Naive thymus-derived CD8-positive, alpha-beta T cell (primary cell): Measurements from ENCODE around the gene CPLX3. TPM values are rescaled to one million over a fixed set of nuclear protein-coding genes. Genes with fewer than 3 reads are reported as not detected.

Experiments
- ATAC-seq, 2 donors: fragments of 150-1000 bp; cut with Tn5 transposase in 1 of 2; sonication (Bioruptor Pico), chemical (Tn5 transposase) in 1 of 2; 1 replicate in 1 of 2; 2 replicates in 1 of 2; pipeline ENCODE4 v1.10.0; 2021; ENCODE audit warnings: mild to moderate bottlenecking in 2 of 2, moderate library complexity in 2 of 2
- POLR2A ChIA-PET: fragments of 350-600 bp; sonication (Branson Sonifier 250); formaldehyde crosslinking; loops from one replicate; lab custom pipeline; 2021; ENCODE audit warnings: antibody characterized with exemption; lab: Charles Lee
- DNase-seq, 10 donors: peaks; one replicate each; pipeline versions ENCODE4 v3.0.0 to v3.0.0-alpha.2; 2020 to 2022
- H3K27ac Mint-ChIP-seq, 10 donors: one replicate each; pipeline ENCODE4 v1.8.0; 2020 to 2022; ENCODE audit warnings: mild to moderate bottlenecking in 10 of 10, mixed read lengths in 10 of 10, moderate library complexity in 4 of 10, inconsistent platforms in 1 of 10
- H3K27me3 Mint-ChIP-seq, 5 donors: one replicate each; pipeline ENCODE4 v1.8.0; 2021 to 2022; ENCODE audit warnings: mixed read lengths in 5 of 5
- H3K36me3 Mint-ChIP-seq, 3 donors: one replicate each; pipeline ENCODE4 v1.8.0; 2020 to 2022; ENCODE audit warnings: mixed read lengths in 3 of 3, mild to moderate bottlenecking in 2 of 3, inconsistent platforms in 1 of 3
- H3K4me1 Mint-ChIP-seq, 4 donors: one replicate each; pipeline ENCODE4 v1.8.0; 2021 to 2022; ENCODE audit warnings: mixed read lengths in 4 of 4
- H3K4me3 Mint-ChIP-seq, 10 donors: one replicate each; pipeline ENCODE4 v1.8.0; 2020 to 2022; ENCODE audit warnings: mild to moderate bottlenecking in 10 of 10, mixed read lengths in 10 of 10, moderate library complexity in 6 of 10, inconsistent platforms in 1 of 10
- H3K9me3 Mint-ChIP-seq, 9 donors: one replicate each; pipeline ENCODE4 v1.8.0; 2020 to 2022; ENCODE audit warnings: mixed read lengths in 9 of 9, mild to moderate bottlenecking in 3 of 9, inconsistent platforms in 1 of 9, moderate library complexity in 1 of 9
- microRNA-seq: library from miRNA; unstranded; fragments of <30 nt; microRNA quantifications from one replicate; pipeline ENCODE4 v1.2.0, GENCODE V29; 2022; ENCODE audit warnings: borderline microRNAs expressed
- polyA plus RNA-seq, 3 donors: library from polyadenylated mRNA; unstranded; fragments of 300-500 nt; fragmentation: Illumina TruSeq; gene quantifications; one replicate each; pipeline ENCODE4 v1.2.3, GENCODE V29; 2021
- total RNA-seq, 8 experiments: library from RNA in 2 of 8; stranded (reverse) in 2 of 8; gene quantifications; one replicate each; pipeline ENCODE4 v1.2.3 and lab custom pipeline; 2021 to 2026

The CPLX3 gene
- total and polyA plus RNA-seq, 5 experiments from 2014 or later: 0.39 to 0.44 TPM; not detected in 3

DNA sequence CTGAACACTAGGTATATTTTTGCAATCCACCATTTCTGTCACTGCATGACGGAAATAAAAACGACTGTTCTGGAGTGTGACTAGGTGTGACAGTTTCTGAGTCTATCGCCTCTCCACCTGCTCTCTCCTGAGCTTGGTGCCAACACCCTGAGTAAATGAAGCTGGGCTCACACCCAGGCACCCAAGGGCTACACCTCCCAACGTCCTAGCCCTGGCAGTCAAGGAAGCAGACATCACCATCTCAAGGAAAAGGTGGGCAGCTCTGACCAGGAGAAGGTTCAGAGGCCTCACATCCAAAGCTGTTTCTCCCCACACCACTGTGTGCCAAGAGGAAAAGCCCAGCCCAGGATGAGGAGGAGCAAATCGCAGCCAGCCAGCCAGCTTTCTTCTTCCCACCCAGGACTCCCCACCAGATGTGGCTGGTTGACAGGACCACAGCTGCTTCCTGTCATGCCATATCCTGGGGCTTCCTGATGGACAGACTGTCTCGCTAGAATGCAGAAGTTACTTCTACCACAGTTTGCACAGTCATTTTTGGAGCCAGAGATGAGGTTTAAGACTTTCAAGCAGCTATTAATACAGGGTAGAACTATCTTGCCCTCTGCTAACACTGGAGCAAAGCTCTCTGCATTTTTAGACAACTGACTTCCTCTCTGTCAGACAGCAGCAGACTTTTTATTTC is 43.4 kb downstream of the CPLX3 start:
- peak overlapping the region; percentile 38 to 93 (median 84) for H3K27ac Mint-ChIP-seq
- no peaks in the 10 kb centered on the region for H3K27me3 Mint-ChIP-seq
- ATAC-seq (no peak), DNase-seq (no peak)
- POLR2A ChIA-PET: interaction anchor here (0.8 to 7.3 kb wide), 10 partner anchors 10 to 68 kb away, joined by 3 to 68 read pairs (median 6); partner anchors contain the start of genes COX5A, FAM219B, MPI and ULK3
- peaks cover 34 to 89% (median 77%) of the 10 kb centered on the region in 4 donors for H3K4me1 Mint-ChIP-seq
- no peaks in the 10 kb centered on the region for H3K9me3 Mint-ChIP-seq
- peaks cover 0 to 33% (median 5%) of the 10 kb centered on the region in 3 donors for H3K36me3 Mint-ChIP-seq
- H3K4me3 Mint-ChIP-seq: peak overlapping the region; percentile 16 to 100 (median 96)

GRCh38 chr15:74870436-74871215 is 44.2 kb downstream of the CPLX3 start:
- peaks cover 30 to 82% (median 72%) of the 10 kb centered on the region in 4 donors for H3K4me1 Mint-ChIP-seq
- H3K4me3 Mint-ChIP-seq: peak overlapping the region; percentile 49 to 100 (median 96)
- ATAC-seq (no peak), DNase-seq (no peak)
- no peaks in the 10 kb centered on the region for H3K9me3 Mint-ChIP-seq
- H3K27me3 Mint-ChIP-seq: no peaks in the 10 kb centered on the region
- H3K27ac Mint-ChIP-seq: peak overlapping the region; percentile 62 to 93 (median 86)
- POLR2A ChIA-PET: interaction anchor here (0.7 to 7.3 kb wide), 12 partner anchors 9 to 67 kb away, joined by 3 to 68 read pairs (median 6); partner anchors contain the start of genes COX5A, FAM219B, MPI and ULK3
- peaks cover 0 to 30% (median 5%) of the 10 kb centered on the region in 3 donors for H3K36me3 Mint-ChIP-seq

- Mint-ChIP-seq H3K36me3 (peaks cover 0 to 20% (median 0%) of the 10 kb centered on the region in 3 donors), H3K27me3 (no peaks in the 10 kb centered on the region), H3K27ac (peak overlapping the region; percentile 90 to 99 (median 94)), H3K4me3 (peak overlapping the region; percentile 94 to 100 (median 98)), H3K9me3 (no peaks in the 10 kb centered on the region), H3K4me1 (peaks cover 21 to 61% (median 51%) of the 10 kb centered on the region in 4 donors)
- ATAC-seq (no peak), DNase-seq (no peak)
- POLR2A ChIA-PET: interaction anchor here (1.0 to 7.3 kb wide), 4 partner anchors 15 to 96 kb away, joined by 4 to 68 read pairs (median 9); partner anchors contain the start of gene ULK3
Observed at GRCh38 chr15:74872702-74873035, 46.2 kb downstream of the CPLX3 start.

DNA sequence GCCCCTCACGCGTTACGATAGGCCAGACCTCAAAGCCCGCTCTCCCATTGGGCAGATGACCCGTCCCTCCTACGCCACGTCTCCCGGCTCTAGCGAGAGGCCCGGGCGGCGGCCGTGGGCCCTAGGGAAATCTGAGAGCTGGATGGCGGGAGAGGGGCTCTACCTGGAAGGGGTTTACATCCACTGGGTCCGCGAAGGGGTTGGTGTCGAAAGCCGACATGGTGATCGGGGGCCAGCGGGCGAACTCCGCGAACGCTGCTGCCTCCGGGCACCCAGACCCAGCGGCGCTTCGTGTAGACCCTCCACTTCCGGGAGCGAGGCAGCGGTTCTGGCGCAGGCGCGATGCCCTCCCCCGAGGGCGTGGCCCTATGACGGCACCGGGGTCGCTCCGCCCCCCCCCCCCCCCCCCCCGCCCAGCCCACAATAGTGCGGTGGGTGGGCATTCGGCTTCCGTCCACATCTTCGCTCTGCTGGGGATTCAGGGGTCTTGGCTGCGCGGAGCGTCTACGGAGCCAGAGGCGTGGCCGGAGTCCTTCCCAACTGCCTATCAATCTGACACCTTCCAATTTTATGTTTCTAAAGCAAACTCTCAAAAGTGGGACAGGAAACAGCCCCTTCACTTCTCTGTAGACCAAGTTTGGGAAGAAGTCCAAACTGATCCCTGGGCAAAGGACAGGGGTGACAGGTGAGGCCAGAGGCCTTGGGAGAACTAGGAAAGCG is 46.8 kb downstream of the CPLX3 start, which contains the start of gene SCAMP2:
Gene SCAMP2 (minus strand): TSS at position 330 of the 720 bp plus-strand sequence. CDS start 110 bp downstream, at position 220.
- H3K4me1 Mint-ChIP-seq: peaks cover 15 to 56% (median 46%) of the 10 kb centered on the region in 4 donors
- H3K27me3 Mint-ChIP-seq: no peaks in the 10 kb centered on the region
- H3K36me3 Mint-ChIP-seq: peaks cover 0 to 15% (median 0%) of the 10 kb centered on the region in 3 donors
- H3K27ac Mint-ChIP-seq: peak within 1 kb of the TSS; percentile 90 to 99 (median 96)
- H3K4me3 Mint-ChIP-seq: peak within 1 kb of the TSS; percentile 94 to 100 (median 98)
- peak; percentile 96 for ATAC-seq
- H3K9me3 Mint-ChIP-seq: no peaks in the 10 kb centered on the region
- POLR2A ChIA-PET: interaction anchor here (0.8 to 7.3 kb wide), 10 partner anchors 15 to 96 kb away, joined by 3 to 68 read pairs (median 4); partner anchors contain the start of genes FAM219B and ULK3
- DNase-seq: peak; percentile 82 to 98 (median 91)

GRCh38 chr15:74873756-74874424 is 47.5 kb downstream of the CPLX3 start:
- POLR2A ChIA-PET: interaction anchor here (0.7 to 7.3 kb wide), 9 partner anchors 16 to 285 kb away, joined by 3 to 68 read pairs (median 4); partner anchors contain the start of genes FAM219B and ULK3
- Mint-ChIP-seq H3K4me1 (peaks cover 15 to 49% (median 39%) of the 10 kb centered on the region in 4 donors), H3K27me3 (no peaks in the 10 kb centered on the region), H3K9me3 (no peaks in the 10 kb centered on the region), H3K36me3 (peaks cover 0 to 12% (median 0%) of the 10 kb centered on the region in 3 donors), H3K4me3 (peak overlapping the region; percentile 94 to 100 (median 98)), H3K27ac (peak overlapping the region; percentile 83 to 99 (median 96))
- peak; percentile 3 to 10 for ATAC-seq
- peak in 1 of 10 donors; percentile 12 for DNase-seq

GRCh38 chr15:74878273-74878672 is 51.8 kb downstream of the CPLX3 start:
- Mint-ChIP-seq H3K27ac (no peak overlapping the region), H3K27me3 (peaks cover 0 to 4% (median 0%) of the 10 kb centered on the region in 5 donors), H3K4me3 (no peak overlapping the region), H3K4me1 (peaks cover 0 to 9% (median 4%) of the 10 kb centered on the region in 4 donors), H3K36me3 (no peaks in the 10 kb centered on the region), H3K9me3 (no peaks in the 10 kb centered on the region)
- ATAC-seq (no peak), DNase-seq (no peak)
- POLR2A ChIA-PET: interaction anchor here (0.7 to 0.8 kb wide), 2 partner anchors 14 to 18 kb away, joined by 3 to 5 read pairs; no protein-coding TSS in a partner anchor

Small RNA genes within 50 kb of the gene (microRNA-seq; reads per million reads assigned to microRNA genes)
- gene MIR4513: not detected
- 3.8 reads per million, percentile 7 among the genes with 10 or more reads in this experiment for gene MIR6882

Other genes starting within 250 kb of the CPLX3 start
- gene CLK3, start 210.8 kb upstream of the CPLX3 start, total RNA-seq: 100 to 1,000 TPM; 223 to 227 TPM
- 10 to 100 TPM; 49.0 to 92.8 (median 55.1) TPM for gene CLK3, start 210.8 kb upstream of the CPLX3 start, polyA plus RNA-seq
- gene EDC3, start 130.6 kb upstream of the CPLX3 start, total RNA-seq: 10 to 100 TPM; 38.6 to 41.2 TPM
- gene EDC3, start 130.6 kb upstream of the CPLX3 start, polyA plus RNA-seq: 10 to 100 TPM; 29.3 to 35.2 (median 33.9) TPM
- gene CYP1A1, start 101.1 kb upstream of the CPLX3 start, total RNA-seq: under 1 TPM; 0.18 to 0.27 TPM
- not detected for gene CYP1A1, start 101.1 kb upstream of the CPLX3 start, polyA plus RNA-seq
- not detected for gene CYP1A2, start 77.8 kb upstream of the CPLX3 start, total RNA-seq
- gene CYP1A2, start 77.8 kb upstream of the CPLX3 start, polyA plus RNA-seq: not detected
- 100 to 1,000 TPM; 220 TPM for gene CSK, start 44.5 kb upstream of the CPLX3 start, total RNA-seq
- gene CSK, start 44.5 kb upstream of the CPLX3 start, polyA plus RNA-seq: 100 to 1,000 TPM in 1 of 3 donors, 10 to 100 TPM in 2; 70.8 to 124 (median 79.8) TPM
- under 1 TPM; 0.57 to 0.80 TPM for gene LMAN1L, start 13.8 kb upstream of the CPLX3 start, total RNA-seq
- not detected for gene LMAN1L, start 13.8 kb upstream of the CPLX3 start, polyA plus RNA-seq
- gene ULK3, start 16.5 kb downstream of the CPLX3 start, total RNA-seq: 10 to 100 TPM; 82.8 to 83.6 TPM
- gene ULK3, start 16.5 kb downstream of the CPLX3 start, polyA plus RNA-seq: 10 to 100 TPM; 16.3 to 32.2 (median 16.6) TPM
- 100 to 1,000 TPM; 113 to 117 TPM for gene SCAMP2, start 46.7 kb downstream of the CPLX3 start, total RNA-seq
- gene SCAMP2, start 46.7 kb downstream of the CPLX3 start, polyA plus RNA-seq: 100 to 1,000 TPM; 109 to 121 (median 119) TPM
- 10 to 100 TPM; 74.3 to 77.4 TPM for gene MPI, start 63.4 kb downstream of the CPLX3 start, total RNA-seq
- 10 to 100 TPM; 80.5 to 85.6 (median 85.3) TPM for gene MPI, start 63.4 kb downstream of the CPLX3 start, polyA plus RNA-seq
- 10 to 100 TPM; 80.2 to 91.5 TPM for gene FAM219B, start 80.2 kb downstream of the CPLX3 start, total RNA-seq
- 10 to 100 TPM; 18.8 to 22.3 (median 20.7) TPM for gene FAM219B, start 80.2 kb downstream of the CPLX3 start, polyA plus RNA-seq
- gene COX5A, start 111.4 kb downstream of the CPLX3 start, total RNA-seq: 10 to 100 TPM; 60.0 to 66.0 TPM
- gene COX5A, start 111.4 kb downstream of the CPLX3 start, polyA plus RNA-seq: 100 to 1,000 TPM; 268 to 362 (median 276) TPM
- 1 to 10 TPM; 3.8 to 4.1 TPM for gene RPP25, start 130.1 kb downstream of the CPLX3 start, total RNA-seq
- 1 to 10 TPM; 2.8 to 4.3 (median 4.2) TPM for gene RPP25, start 130.1 kb downstream of the CPLX3 start, polyA plus RNA-seq
- under 1 TPM; 0.23 to 0.36 TPM for gene SCAMP5, start 168.9 kb downstream of the CPLX3 start, total RNA-seq
- under 1 TPM in 2 of 3 donors, not detected in 1; 0.09 to 0.19 TPM for gene SCAMP5, start 168.9 kb downstream of the CPLX3 start, polyA plus RNA-seq
- 10 to 100 TPM; 13.4 to 15.7 TPM for gene PPCDC, start 197.0 kb downstream of the CPLX3 start, total RNA-seq
- 10 to 100 TPM; 12.0 to 16.7 (median 13.0) TPM for gene PPCDC, start 197.0 kb downstream of the CPLX3 start, polyA plus RNA-seq